ENCODE data around the gene RAMP2.

GRCh38 chr17:42744283-42744805 lies 16.7 kb upstream of the RAMP2 start:
- TF ChIP-seq CTCF (conservative IDR thresholded peaks at IDR 0.05; ENCODE audit: low read depth, low read length) (no peak), EZH2 (IDR thresholded peaks at IDR 0.05; ENCODE audit: borderline replicate concordance, low read depth, low read length, poor library complexity, severe bottlenecking) (no peak)

Measured in A673 (cell line).